SKM-1 treated with dmso at 0.1 percent for 144 hours (cell line): ENCODE data around the gene CTDSP1.

ENCODE experiments used
- DNase-seq: peaks from one replicate; lab custom pipeline; 2025; ENCODE audit not compliant: unreplicated experiment; lab: John Stamatoyannopoulos, UW

The CTDSP1 gene

DNA sequence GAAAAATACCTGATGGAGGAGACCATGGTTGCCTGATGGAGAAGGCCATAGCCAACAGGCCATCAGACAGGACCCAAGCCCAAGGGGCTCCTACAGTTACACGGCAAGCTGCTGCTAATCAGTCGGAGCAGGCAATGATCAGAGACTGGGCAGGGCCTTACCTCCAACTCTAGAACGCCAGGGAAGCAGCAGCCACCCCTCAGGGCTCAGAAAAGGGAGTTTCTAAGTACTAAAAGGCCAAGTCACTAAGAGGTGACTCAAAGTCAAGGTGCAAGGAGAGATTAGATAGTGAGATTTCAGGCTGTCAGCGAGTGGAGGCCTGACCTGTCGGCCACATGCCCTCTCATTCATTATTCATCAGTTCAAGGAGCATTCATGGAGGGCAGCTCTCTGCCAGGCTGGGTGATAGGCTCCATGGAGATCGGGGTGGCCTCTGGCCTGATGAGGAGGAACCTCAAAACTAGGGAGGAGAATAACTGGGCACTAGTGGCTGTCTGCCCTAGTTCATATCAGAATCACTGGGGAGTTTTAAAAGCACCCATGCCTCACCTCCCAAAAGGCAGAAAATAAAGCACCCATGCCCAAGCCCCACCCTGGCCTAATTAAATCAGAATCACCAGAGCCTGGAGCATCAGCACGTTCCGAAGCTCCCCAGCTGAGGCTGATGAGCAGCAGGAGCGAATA, 22.9 kb downstream of the CTDSP1 start:
- no peak for DNase-seq

GRCh38 chr2:218423584-218423983, 23.9 kb downstream of the CTDSP1 start:
- DNase-seq: no peak

GRCh38 chr2:218425531-218425930, 25.9 kb downstream of the CTDSP1 start:
- no peak for DNase-seq

GRCh38 chr2:218427741-218428140, 28.1 kb downstream of the CTDSP1 start:
- DNase-seq: no peak

DNA sequence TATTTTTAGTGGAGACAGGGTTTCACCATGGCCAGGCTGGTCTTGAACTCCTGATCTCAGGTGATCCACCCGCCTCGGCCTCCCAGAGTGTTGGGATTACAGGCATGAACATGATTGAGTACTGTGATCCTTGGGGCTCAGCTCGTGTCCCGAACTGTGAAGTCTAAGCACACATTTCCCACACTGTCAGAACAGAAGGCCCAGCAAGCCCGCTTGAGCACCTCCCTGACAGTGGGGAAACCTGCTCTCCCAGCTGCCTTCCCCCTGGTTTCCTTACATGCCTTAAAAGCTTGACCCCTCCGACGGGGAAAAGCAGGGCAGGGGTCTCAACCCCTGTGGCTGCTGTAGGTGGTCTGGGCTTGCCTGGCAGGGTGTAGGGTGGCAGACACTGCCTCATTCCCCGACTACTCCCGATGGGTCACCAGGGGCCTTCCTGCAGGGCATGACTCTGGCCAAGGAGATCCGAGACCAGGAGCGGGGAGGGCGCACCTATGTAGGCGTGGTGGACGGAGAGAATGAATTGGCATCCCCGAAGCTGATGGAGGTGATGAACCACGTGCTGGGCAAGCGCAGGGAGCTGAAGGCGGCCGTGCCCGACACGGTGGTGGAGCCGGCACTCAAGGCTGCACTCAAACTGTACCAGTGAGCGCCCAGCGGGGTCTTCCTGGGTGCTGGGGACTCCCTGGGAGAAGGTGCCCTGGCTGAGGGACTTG, 29.3 kb downstream of the CTDSP1 start:
- DNase-seq: no peak

- DNase-seq: no peak
These were observed 30.4 kb downstream of the CTDSP1 start for GRCh38 chr2:218429911-218430692.

GRCh38 chr2:218430721-218431120, 31.1 kb downstream of the CTDSP1 start:
- DNase-seq: no peak

DNA sequence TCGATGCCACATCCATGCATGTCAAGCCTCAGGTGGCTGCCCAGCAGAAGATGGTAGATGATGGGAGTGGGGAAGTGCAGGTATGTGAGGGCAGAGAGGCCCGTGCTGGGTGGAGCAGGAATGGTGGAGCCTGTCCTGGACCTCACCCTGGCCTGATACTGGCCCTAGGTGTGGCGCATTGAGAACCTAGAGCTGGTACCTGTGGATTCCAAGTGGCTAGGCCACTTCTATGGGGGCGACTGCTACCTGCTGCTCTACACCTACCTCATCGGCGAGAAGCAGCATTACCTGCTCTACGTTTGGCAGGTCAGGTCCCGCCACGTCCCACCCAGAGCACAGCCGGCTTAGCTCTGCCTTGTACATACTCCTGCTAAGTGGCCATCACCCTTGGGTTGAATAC, 32.2 kb downstream of the CTDSP1 start:
- no peak for DNase-seq

GRCh38 chr2:218432676-218433365, 33.2 kb downstream of the CTDSP1 start:
- no peak for DNase-seq

DNA sequence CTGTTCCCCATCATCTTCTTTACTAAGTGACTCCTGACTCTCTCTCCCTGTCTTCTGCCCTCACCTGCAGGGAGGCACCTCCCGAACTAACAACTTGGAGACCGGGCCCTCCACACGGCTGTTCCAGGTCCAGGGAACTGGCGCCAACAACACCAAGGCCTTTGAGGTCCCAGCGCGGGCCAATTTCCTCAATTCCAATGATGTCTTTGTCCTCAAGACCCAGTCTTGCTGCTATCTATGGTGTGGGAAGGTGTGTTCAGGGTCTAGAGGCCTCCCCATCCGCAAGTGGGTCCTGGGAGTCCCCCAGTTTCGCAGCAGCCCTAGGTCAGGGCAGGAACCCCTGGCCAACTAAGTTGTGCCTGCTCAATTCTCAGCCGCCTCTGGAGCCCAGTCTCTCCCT, 34.8 kb downstream of the CTDSP1 start:
- no peak for DNase-seq

DNA sequence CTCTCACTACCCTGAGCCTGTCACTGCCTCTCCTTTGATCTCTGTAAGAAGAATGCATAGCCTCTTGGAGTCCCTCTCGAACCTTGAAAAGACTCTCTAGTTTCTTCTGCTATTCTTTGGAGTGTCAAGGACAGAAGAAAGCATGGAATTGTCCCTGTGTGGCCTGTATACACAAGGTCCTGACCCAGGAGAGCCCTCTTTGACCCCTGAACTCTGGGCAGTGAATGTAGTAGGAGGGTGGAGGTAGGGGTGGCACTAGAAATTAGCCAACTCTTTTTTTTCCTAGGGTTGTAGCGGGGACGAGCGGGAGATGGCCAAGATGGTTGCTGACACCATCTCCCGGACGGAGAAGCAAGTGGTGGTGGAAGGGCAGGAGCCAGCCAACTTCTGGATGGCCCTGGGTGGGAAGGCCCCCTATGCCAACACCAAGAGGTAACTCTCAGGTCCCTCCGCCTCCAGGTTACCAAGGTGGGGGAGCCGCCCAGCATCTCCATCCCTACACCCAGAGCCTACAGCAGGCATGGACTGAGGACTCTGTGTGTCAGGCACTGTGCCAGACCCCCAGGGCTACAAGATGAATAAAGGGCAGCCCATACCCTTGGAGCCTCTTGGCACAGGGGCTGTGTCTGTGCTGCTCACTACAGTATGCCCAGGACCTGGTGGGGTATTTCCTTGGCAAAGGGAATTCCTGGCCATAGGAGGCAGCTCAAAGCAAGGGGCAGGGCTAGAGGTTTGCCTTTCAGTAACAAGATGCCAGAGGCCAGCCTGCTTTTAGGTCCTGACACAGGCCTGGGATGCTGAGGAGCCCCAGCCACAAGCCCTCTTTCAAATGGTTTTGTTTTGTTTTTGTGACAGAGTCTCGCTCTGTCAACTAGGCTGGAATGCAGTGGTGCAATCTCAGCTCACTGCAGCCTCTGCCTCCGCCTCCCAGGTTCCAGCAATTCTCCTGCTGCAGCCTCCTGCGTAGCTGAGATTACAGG, 35.6 kb downstream of the CTDSP1 start:
- DNase-seq: no peak

GRCh38 chr2:218436992-218437391, 37.3 kb downstream of the CTDSP1 start:
- DNase-seq: no peak

DNA sequence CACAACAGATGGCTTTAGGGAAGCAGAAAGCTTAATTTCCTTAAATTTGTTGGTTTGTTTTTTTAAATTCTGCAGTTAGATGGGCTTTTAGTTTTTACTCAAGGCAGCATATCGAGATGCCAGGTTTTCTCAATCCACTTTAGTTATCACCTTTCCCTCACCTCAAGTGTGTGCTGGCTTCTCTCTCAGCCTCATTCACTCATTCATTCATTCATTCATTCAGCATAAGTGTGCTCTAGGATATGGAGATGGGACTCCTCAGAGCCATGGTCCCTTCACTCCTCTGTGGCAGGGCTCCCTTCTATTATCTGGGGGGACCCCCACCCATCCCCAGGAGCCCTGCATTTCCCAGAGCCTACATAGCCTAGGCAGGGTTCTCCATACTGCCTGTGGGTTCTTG, 38.3 kb downstream of the CTDSP1 start:
- no peak for DNase-seq

GRCh38 chr2:218438596-218438995, 38.9 kb downstream of the CTDSP1 start:
- DNase-seq: peak; percentile 43

GRCh38 chr2:218444692-218445357, 45.2 kb downstream of the CTDSP1 start:
- DNase-seq: no peak

DNA sequence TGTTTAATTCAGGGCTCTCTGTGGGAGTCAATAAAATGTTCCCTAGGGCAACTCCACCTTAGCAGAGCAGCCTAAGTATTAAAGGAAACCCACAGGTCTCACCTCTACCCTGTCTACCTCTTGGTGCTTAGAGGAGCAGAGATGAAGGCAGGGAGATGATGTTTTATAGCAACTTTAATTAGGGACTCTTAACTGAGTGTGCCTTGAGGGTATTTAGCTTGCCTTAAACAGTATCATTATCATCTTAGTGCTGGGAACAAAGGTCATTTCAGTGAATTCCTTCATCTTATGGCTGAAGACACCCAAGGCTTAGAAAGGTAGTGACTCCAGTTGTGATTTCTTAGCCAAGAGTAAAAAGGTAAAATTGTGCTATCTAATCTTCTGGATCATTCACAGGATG, 45.9 kb downstream of the CTDSP1 start:
- DNase-seq: no peak

DNA sequence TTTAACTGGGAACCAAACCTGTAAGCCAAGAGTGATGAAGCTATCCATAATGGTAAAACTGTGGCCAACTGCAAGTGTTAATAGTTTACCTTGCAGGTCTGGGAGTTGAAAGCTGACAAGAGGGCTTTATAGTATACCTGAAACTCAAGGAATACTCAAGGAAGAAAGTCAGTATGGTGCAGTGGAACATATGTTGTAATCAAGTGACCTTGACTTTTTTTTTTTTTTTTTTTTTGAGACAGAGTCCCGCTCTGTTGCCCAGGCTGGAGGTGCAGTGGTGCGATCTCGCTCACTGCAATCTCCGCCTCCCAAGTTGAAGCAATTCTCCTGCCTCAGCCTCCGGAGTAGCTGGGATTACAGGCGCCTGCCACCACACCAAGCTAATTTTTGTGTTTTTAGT, 46.9 kb downstream of the CTDSP1 start:
- no peak for DNase-seq

GRCh38 chr2:218447072-218447471, 47.4 kb downstream of the CTDSP1 start:
- DNase-seq: no peak

GRCh38 chr2:218448934-218449333, 49.3 kb downstream of the CTDSP1 start:
- no peak for DNase-seq

- DNase-seq: no peak
These were observed 52.4 kb downstream of the CTDSP1 start for GRCh38 chr2:218452079-218452478.
